HepG2 (cell line): ENCODE measurements around the gene TSSK6. TPM values are rescaled to one million over a fixed set of nuclear protein-coding genes. Genes with fewer than 3 reads are reported as not detected.

Experiments
- ADNP ChIP-seq: sonication (generic); formaldehyde crosslinking; IDR thresholded peaks from 2 replicates; pipeline ENCODE4 v1.4.0; 2020; ENCODE audit warnings: missing genetic modification reagents
- ARNTL ChIP-seq: sonication (generic); formaldehyde crosslinking; IDR thresholded peaks from 2 replicates; pipeline ENCODE4 v1.4.0; 2020; ENCODE audit warnings: mild to moderate bottlenecking, missing genetic modification reagents
- CHD4 ChIP-seq: fragments of 200-600 bp; sonication (generic); IDR thresholded peaks from 2 replicates; pipeline ENCODE4 v1.7.0; 2017; ENCODE audit warnings: mild to moderate bottlenecking, low read length, borderline replicate concordance
- HHEX ChIP-seq: IDR thresholded peaks from 2 replicates; pipeline ENCODE4 v1.6.1; 2016; ENCODE audit warnings: control low read depth
- HIVEP1 ChIP-seq: sonication (generic); formaldehyde crosslinking; IDR thresholded peaks from 2 replicates; pipeline ENCODE4 v1.4.0; 2020; ENCODE audit warnings: mild to moderate bottlenecking, missing genetic modification reagents
- HOXA5 ChIP-seq: sonication (generic); formaldehyde crosslinking; IDR thresholded peaks from 2 replicates; pipeline ENCODE4 v1.4.0; 2020; ENCODE audit warnings: missing genetic modification reagents
- SRSF4 ChIP-seq: fragments of 200-400 bp; formaldehyde crosslinking; IDR thresholded peaks from one replicate; pipeline ENCODE4 v1.6.1; 2018; ENCODE audit warnings: mild to moderate bottlenecking, low read depth, low read length, moderate library complexity; ENCODE audit not compliant: poor library complexity, severe bottlenecking
- STAG1 ChIP-seq: sonication (generic); formaldehyde crosslinking; IDR thresholded peaks from 2 replicates; pipeline ENCODE4 v1.4.0; 2020; ENCODE audit warnings: missing genetic modification reagents
- TFAP4 ChIP-seq: sonication (generic); IDR thresholded peaks from 2 replicates; pipeline ENCODE4 v1.6.1; 2016; ENCODE audit warnings: low read depth, borderline replicate concordance
- THYN1 ChIP-seq: sonication (generic); formaldehyde crosslinking; IDR thresholded peaks from 2 replicates; pipeline ENCODE4 v1.8.1; 2023; ENCODE audit warnings: low read depth, mild to moderate bottlenecking, moderate library complexity, missing genetic modification reagents, borderline replicate concordance
- UBTF ChIP-seq: sonication (generic); formaldehyde crosslinking; IDR thresholded peaks from 2 replicates; pipeline ENCODE4 v1.4.0; 2020; ENCODE audit warnings: mild to moderate bottlenecking, missing genetic modification reagents
- ZFP1 ChIP-seq: IDR thresholded peaks from 2 replicates; pipeline ENCODE4 v1.6.1; 2016
- ZNF264 ChIP-seq: sonication (generic); formaldehyde crosslinking; IDR thresholded peaks from 2 replicates; pipeline ENCODE4 v1.4.0; 2020; ENCODE audit warnings: missing genetic modification reagents
- ZNF552 ChIP-seq: sonication (generic); formaldehyde crosslinking; IDR thresholded peaks from 2 replicates; pipeline ENCODE4 v1.9.0; 2022; ENCODE audit warnings: missing genetic modification reagents, mild to moderate bottlenecking, borderline replicate concordance
- ZNF75D ChIP-seq: sonication (generic); formaldehyde crosslinking; IDR thresholded peaks from 2 replicates; pipeline ENCODE4 v1.8.1; 2023; ENCODE audit warnings: missing genetic modification reagents, mild to moderate bottlenecking, borderline replicate concordance
- ZNF784 ChIP-seq: sonication (generic); formaldehyde crosslinking; IDR thresholded peaks from 2 replicates; pipeline ENCODE4 v1.5.1; 2020; ENCODE audit warnings: missing genetic modification reagents, mild to moderate bottlenecking, borderline replicate concordance
- ZSCAN21 ChIP-seq: sonication (generic); formaldehyde crosslinking; IDR thresholded peaks from 2 replicates; pipeline ENCODE4 v1.8.0; 2022; ENCODE audit warnings: mild to moderate bottlenecking, missing genetic modification reagents, moderate library complexity, borderline replicate concordance
- ZUFSP ChIP-seq: sonication (generic); formaldehyde crosslinking; IDR thresholded peaks from 2 replicates; pipeline ENCODE4 v1.9.0; 2021; ENCODE audit warnings: missing genetic modification reagents, mild to moderate bottlenecking, borderline replicate concordance
- polyA plus RNA-seq, 8 experiments: library from polyadenylated mRNA; depleted of rRNA in 3 of 8; stranded (reverse) in 7 of 8; unstranded in 1 of 8; fragments of >200 nt; fragmentation: Illumina TruSeq in 4 of 8; extraction: Trizol in 4 of 8; gene quantifications; 2 replicates each; pipeline versions ENCODE4 v1.2.1 to v1.2.3, GENCODE V29; 2011 to 2016; ENCODE audit warnings: low read depth in 4 of 8, missing spikeins in 1 of 8, mixed read lengths in 1 of 8; ENCODE audit not compliant: insufficient read depth in 1 of 8
- total RNA-seq, 5 experiments: library from RNA; depleted of rRNA; stranded (reverse); fragments of >200 nt; fragmentation: Illumina TruSeq; extraction: Trizol; gene quantifications; 2 replicates each; pipeline ENCODE4 v1.2.3, GENCODE V29; 2016; ENCODE audit warnings: low read depth in 1 of 5
- TF ChIP-seq, protein P1 (sequence below): sonication (generic); formaldehyde crosslinking; IDR thresholded peaks from 2 replicates; pipeline ENCODE4 v1.5.0; 2020; ENCODE audit warnings: mild to moderate bottlenecking, missing genetic modification reagents
- TF ChIP-seq, protein P2 (sequence below): sonication (generic); formaldehyde crosslinking; IDR thresholded peaks from 2 replicates; pipeline ENCODE4 v1.5.0; 2020; ENCODE audit warnings: missing genetic modification reagents

The TSSK6 gene
- total and polyA plus RNA-seq, 2 of the 13 experiments (the other 11 are each of a cell fraction or from before 2014, with no cell fraction given): 0.71 to 1.2 TPM

DNA sequence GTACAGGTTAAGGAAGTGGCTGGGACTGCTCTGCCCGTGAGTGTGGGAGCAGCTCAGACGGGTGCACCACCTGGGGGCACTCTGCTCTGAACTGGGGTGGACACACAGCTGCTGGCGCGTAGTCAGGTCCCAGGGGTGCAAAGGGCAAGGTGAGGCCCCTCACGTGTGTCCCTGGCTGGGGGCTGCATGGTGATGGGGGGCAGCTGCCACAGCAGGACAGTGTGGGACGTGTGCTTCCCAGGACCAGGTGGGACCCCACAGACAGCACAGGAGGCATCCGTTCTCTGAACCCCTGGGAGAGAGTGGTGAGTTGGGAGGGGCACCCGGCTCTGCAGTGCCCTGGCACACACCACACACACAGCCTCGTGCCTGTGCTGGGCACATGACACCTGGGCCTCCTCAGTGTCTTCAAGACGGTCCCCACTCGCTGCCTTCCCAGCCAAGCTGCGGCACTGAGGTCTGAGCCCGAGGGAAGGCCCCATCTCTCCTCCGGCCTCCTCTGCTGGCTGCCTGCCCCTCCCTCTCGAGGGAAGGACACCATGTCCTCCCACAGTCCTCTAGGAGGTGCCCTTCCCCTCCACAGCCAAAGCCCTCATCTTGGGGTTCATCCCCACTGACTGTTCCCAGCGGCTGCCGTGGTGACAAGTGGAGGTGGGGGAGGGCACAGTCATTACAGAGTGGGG lies 47.5 kb upstream of the TSSK6 start (continued):
- TF ChIP-seq ZNF552 (CRISPR knock-in tag) (no peak), ZFP1 (CRISPR knock-in tag) (no peak), ZNF75D (CRISPR knock-in tag) (no peak), UBTF (CRISPR knock-in tag) (0 out of 2 replicates have a peak, but pooled peaks have one; percentile 29), TFAP4 (0 out of 2 replicates have a peak, but pooled peaks have one; percentile 12), CHD4 (no peak), ADNP (CRISPR knock-in tag) (no peak), STAG1 (CRISPR knock-in tag) (peak; percentile 47), ARNTL (CRISPR knock-in tag) (no peak), THYN1 (CRISPR knock-in tag) (no peak), ZSCAN21 (CRISPR knock-in tag) (no peak), HIVEP1 (CRISPR knock-in tag) (no peak), ZNF784 (CRISPR knock-in tag) (no peak), HHEX (no peak), ZUFSP (CRISPR knock-in tag) (no peak), SRSF4 (no peak), ZNF264 (no peak), HOXA5 (CRISPR knock-in tag) (no peak)
- TF ChIP-seq, protein P1, sequence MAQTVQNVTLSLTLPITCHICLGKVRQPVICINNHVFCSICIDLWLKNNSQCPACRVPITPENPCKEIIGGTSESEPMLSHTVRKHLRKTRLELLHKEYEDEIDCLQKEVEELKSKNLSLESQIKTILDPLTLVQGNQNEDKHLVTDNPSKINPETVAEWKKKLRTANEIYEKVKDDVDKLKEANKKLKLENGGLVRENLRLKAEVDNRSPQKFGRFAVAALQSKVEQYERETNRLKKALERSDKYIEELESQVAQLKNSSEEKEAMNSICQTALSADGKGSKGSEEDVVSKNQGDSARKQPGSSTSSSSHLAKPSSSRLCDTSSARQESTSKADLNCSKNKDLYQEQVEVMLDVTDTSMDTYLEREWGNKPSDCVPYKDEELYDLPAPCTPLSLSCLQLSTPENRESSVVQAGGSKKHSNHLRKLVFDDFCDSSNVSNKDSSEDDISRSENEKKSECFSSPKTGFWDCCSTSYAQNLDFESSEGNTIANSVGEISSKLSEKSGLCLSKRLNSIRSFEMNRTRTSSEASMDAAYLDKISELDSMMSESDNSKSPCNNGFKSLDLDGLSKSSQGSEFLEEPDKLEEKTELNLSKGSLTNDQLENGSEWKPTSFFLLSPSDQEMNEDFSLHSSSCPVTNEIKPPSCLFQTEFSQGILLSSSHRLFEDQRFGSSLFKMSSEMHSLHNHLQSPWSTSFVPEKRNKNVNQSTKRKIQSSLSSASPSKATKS (CRISPR knock-in tag): no peak
- TF ChIP-seq, protein P2, sequence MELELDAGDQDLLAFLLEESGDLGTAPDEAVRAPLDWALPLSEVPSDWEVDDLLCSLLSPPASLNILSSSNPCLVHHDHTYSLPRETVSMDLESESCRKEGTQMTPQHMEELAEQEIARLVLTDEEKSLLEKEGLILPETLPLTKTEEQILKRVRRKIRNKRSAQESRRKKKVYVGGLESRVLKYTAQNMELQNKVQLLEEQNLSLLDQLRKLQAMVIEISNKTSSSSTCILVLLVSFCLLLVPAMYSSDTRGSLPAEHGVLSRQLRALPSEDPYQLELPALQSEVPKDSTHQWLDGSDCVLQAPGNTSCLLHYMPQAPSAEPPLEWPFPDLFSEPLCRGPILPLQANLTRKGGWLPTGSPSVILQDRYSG (CRISPR knock-in tag): no peak
